Astrocyte of the spinal cord (primary cell): ENCODE results near the gene APOA1.
"Not testable (repeated sequence)": the region's sequence is repeated elsewhere in the genome, so short reads cannot be mapped to it uniquely, and the experiment has no call there.

Experiments used
- DNase-seq: peaks from one replicate; pipeline ENCODE4 v3.0.0; 2011; ENCODE audit warnings: low read depth, low spot score
- H3K4me3 ChIP-seq: 2 replicates; pipeline ENCODE4 v1.5.1; 2011; ENCODE audit warnings: low read depth, mild to moderate bottlenecking, low read length, moderate library complexity
- in situ Hi-C: cut with HindIII; loops from 2 replicates; pipeline ENCODE4 v1.10.0; 2017; ENCODE audit warnings: low sequenced_read_pairs
- TF ChIP-seq, protein P1 (sequence below): IDR thresholded peaks from 2 replicates; pipeline ENCODE4 v1.5.1; 2012; ENCODE audit warnings: low read depth, mild to moderate bottlenecking, low read length, inconsistent platforms

APOA1 gene

DNA sequence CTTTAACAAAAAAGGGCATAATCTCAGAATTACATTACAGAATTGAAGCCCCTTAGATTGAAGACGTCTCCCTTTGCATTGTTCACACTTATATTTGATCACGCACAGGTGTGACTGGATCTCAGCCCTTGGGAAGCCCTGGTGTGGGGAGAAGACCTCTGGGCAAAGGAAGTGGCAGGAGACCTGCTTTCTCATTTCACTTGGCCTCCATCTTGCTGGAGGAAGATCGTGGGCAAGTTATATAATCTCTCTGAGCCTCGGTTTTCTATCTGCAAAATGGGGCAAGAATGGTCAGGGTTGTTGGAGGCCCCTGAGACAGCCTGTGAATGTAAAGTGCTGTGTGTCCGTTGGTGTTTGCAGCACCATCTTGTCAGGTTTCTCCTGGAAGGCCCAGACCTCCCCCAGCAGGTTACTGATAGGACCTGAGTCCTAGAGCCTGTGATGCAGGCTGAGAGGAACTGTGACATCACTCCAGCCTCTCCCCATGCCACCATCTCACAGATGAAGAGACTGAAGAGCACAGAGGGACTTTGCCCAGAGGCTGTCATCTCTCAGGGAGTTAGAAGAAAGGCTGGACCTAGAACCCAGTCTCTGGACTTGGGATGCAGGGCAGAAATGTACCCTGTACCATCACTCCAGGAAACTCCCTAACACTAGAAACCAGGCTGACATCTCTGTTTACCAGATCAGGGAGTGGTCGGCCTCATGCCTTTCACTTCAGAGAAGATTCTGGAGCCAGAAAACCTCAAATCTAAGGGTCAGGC lies 1.1 kb upstream of the APOA1 start:
- no peak for DNase-seq
- TF ChIP-seq, protein P1, sequence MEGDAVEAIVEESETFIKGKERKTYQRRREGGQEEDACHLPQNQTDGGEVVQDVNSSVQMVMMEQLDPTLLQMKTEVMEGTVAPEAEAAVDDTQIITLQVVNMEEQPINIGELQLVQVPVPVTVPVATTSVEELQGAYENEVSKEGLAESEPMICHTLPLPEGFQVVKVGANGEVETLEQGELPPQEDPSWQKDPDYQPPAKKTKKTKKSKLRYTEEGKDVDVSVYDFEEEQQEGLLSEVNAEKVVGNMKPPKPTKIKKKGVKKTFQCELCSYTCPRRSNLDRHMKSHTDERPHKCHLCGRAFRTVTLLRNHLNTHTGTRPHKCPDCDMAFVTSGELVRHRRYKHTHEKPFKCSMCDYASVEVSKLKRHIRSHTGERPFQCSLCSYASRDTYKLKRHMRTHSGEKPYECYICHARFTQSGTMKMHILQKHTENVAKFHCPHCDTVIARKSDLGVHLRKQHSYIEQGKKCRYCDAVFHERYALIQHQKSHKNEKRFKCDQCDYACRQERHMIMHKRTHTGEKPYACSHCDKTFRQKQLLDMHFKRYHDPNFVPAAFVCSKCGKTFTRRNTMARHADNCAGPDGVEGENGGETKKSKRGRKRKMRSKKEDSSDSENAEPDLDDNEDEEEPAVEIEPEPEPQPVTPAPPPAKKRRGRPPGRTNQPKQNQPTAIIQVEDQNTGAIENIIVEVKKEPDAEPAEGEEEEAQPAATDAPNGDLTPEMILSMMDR: no peak
- H3K4me3 ChIP-seq: no peak overlapping the region
- in situ Hi-C loops: no loop called here

DNA sequence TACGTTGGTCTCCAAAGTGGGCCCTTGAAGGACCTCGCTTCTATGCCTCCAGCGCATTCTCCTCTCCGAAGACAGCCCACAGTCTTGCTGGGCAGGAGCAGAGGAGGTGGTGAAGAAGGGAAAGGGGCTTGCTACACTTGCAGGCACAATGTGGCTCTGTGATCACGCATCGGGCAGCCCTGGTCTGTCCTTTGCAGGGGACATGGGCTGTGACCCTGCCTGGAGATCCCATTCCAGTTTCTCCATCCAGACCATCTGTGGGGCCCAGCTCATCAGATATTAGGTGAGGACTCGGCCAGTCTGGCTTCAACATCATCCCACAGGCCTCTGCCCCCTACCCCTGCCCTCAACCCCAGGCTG lies 810 bp downstream of the APOA1 start:
- no peak for DNase-seq
- TF ChIP-seq, protein P1: no peak
- in situ Hi-C loops: no loop called here
- H3K4me3 ChIP-seq: no peak overlapping the region

- H3K4me3 ChIP-seq: peak overlapping the region; percentile 27
- TF ChIP-seq, protein P1: peak; percentile 74
- DNase-seq: peak; percentile 94
- in situ Hi-C loops: no loop called here
Measured at GRCh38 chr11:116835791-116836631, 1.4 kb downstream of the APOA1 start.

GRCh38 chr11:116835042-116835772 lies 2.2 kb downstream of the APOA1 start:
- in situ Hi-C loops: no loop called here
- DNase-seq: no peak
- TF ChIP-seq, protein P1: no peak
- H3K4me3 ChIP-seq: peak overlapping the region; percentile 27

- DNase-seq, H3K4me3 ChIP-seq, in situ Hi-C loops: not testable (repeated sequence)
Measured at GRCh38 chr11:116834535-116835041, 2.8 kb downstream of the APOA1 start.

- in situ Hi-C loops: no loop called here
- TF ChIP-seq, protein P1: no peak
Measured at GRCh38 chr11:116833816-116834534, 3.4 kb downstream of the APOA1 start.

More at GRCh38 chr11:116833816-116834534, 3.4 kb downstream of the APOA1 start:
- no peak for DNase-seq
- no peak overlapping the region for H3K4me3 ChIP-seq
